ENCODE data around the gene PKN1. TPM values are rescaled to one million over a fixed set of nuclear protein-coding genes. Genes with fewer than 3 reads are reported as not detected.

The PKN1 gene
- total and polyA plus RNA-seq, 2 of the 13 experiments (the other 11 are each of a cell fraction or from before 2014, with no cell fraction given), result 45.7 to 54.5 TPM

DNA sequence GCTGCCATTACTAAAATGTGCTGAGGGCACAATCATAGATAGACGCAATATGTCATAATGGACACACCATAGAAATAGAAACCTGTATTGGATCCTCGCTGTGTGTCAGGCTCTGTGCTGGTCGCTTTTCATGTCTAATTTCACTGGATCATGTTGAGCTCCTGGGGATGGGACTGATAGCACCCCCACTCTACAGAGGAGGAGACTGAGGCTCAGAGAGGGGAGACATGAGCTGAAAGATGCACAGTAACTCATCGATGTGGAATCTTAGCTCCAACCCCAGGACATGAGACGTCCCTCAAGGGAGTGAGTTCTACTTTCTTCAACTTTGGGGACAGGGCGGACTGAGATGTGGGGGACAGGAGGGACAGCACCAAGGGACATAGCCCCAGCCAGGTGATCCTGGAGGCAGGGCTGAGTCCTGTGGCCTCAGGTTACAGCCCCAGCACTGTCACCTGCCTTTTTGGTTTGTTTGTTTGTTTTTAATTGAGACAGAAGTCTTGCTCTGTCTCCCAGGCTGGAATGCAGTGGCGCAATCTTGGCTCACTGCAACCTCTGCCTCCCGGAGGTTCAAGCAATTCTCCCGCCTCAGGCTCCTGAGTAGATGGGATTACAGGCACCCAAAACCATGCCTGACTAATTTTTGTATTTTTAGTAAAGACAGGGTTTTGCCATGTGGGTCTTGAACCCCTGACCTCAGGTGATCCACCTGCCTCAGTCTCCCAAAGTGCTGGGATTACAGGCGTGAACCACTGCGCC is 69.4 kb downstream of the PKN1 start (continued):
- TF ChIP-seq ZNF318 (CRISPR knock-in tag; IDR thresholded peaks at IDR 0.05) (no peak), FOXP4 (CRISPR knock-in tag; IDR thresholded peaks at IDR 0.05) (peak; percentile 84), ZBTB7A (CRISPR knock-in tag; IDR thresholded peaks at IDR 0.05) (no peak), MAFF (IDR thresholded peaks at IDR 0.05; ENCODE audit: low read depth, low read length) (no peak), ELF3 (CRISPR knock-in tag; IDR thresholded peaks at IDR 0.05) (no peak), HMG20A (CRISPR knock-in tag; IDR thresholded peaks at IDR 0.05; ENCODE audit: borderline replicate concordance) (no peak), ESRRA (CRISPR knock-in tag; IDR thresholded peaks at IDR 0.05; ENCODE audit: low read depth) (no peak), SP2 (CRISPR knock-in tag; IDR thresholded peaks at IDR 0.05) (no peak), NR2C2 (CRISPR knock-in tag; IDR thresholded peaks at IDR 0.05; ENCODE audit: borderline replicate concordance) (no peak; the same call in 1 of the 2 replicates), ZNF567 (CRISPR knock-in tag; IDR thresholded peaks at IDR 0.05; ENCODE audit: borderline replicate concordance) (no peak), IRF1 (CRISPR knock-in tag; IDR thresholded peaks at IDR 0.05; ENCODE audit: low read depth) (no peak), AKAP8 (CRISPR knock-in tag; IDR thresholded peaks at IDR 0.05) (no peak)
- TF ChIP-seq, protein P1, sequence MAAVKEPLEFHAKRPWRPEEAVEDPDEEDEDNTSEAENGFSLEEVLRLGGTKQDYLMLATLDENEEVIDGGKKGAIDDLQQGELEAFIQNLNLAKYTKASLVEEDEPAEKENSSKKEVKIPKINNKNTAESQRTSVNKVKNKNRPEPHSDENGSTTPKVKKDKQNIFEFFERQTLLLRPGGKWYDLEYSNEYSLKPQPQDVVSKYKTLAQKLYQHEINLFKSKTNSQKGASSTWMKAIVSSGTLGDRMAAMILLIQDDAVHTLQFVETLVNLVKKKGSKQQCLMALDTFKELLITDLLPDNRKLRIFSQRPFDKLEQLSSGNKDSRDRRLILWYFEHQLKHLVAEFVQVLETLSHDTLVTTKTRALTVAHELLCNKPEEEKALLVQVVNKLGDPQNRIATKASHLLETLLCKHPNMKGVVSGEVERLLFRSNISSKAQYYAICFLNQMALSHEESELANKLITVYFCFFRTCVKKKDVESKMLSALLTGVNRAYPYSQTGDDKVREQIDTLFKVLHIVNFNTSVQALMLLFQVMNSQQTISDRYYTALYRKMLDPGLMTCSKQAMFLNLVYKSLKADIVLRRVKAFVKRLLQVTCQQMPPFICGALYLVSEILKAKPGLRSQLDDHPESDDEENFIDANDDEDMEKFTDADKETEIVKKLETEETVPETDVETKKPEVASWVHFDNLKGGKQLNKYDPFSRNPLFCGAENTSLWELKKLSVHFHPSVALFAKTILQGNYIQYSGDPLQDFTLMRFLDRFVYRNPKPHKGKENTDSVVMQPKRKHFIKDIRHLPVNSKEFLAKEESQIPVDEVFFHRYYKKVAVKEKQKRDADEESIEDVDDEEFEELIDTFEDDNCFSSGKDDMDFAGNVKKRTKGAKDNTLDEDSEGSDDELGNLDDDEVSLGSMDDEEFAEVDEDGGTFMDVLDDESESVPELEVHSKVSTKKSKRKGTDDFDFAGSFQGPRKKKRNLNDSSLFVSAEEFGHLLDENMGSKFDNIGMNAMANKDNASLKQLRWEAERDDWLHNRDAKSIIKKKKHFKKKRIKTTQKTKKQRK (IDR thresholded peaks at IDR 0.05; ENCODE audit: low read length), result no peak

Data from HepG2 (cell line).